ENCODE measurements around the gene VIT. TPM values are rescaled to one million over a fixed set of nuclear protein-coding genes. Genes with fewer than 3 reads are reported as not detected.

VIT gene
- total RNA-seq, 1 donor from 2014 or later, result not detected

DNA sequence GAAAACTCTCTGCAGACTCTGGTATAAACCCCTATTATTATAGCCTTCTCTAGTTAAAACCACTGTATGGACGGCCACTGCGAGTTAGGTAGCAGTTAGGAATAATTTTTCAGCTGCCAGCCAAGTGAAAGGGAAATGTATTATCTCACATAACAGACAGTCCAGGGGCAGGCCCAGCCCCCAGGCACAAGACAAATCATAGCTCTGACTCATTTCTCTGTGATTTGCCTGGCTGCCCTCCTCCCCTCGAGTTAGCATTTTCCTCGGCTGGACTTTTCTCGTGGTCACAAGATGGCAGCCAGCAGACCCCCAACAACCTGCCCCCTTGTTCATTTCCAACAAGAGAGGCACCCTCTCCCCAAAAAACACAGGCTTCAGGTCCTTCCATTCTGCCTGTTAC, 10.5 kb downstream of the VIT start:
- H3K27ac Mint-ChIP-seq (ENCODE audit: unreplicated experiment), result no peak overlapping the region
- no peaks in the 10 kb centered on the region for H3K27me3 Mint-ChIP-seq (ENCODE audit: unreplicated experiment)
- no peaks in the 10 kb centered on the region for H3K36me3 Mint-ChIP-seq (ENCODE audit: unreplicated experiment)
- H3K4me3 Mint-ChIP-seq (ENCODE audit: unreplicated experiment), result no peak overlapping the region
- H3K9me3 Mint-ChIP-seq (ENCODE audit: unreplicated experiment), result no peaks in the 10 kb centered on the region
- TF ChIP-seq, protein P1, sequence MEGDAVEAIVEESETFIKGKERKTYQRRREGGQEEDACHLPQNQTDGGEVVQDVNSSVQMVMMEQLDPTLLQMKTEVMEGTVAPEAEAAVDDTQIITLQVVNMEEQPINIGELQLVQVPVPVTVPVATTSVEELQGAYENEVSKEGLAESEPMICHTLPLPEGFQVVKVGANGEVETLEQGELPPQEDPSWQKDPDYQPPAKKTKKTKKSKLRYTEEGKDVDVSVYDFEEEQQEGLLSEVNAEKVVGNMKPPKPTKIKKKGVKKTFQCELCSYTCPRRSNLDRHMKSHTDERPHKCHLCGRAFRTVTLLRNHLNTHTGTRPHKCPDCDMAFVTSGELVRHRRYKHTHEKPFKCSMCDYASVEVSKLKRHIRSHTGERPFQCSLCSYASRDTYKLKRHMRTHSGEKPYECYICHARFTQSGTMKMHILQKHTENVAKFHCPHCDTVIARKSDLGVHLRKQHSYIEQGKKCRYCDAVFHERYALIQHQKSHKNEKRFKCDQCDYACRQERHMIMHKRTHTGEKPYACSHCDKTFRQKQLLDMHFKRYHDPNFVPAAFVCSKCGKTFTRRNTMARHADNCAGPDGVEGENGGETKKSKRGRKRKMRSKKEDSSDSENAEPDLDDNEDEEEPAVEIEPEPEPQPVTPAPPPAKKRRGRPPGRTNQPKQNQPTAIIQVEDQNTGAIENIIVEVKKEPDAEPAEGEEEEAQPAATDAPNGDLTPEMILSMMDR (IDR thresholded peaks at IDR 0.05; ENCODE audit: partially characterized antibody, unreplicated experiment), result no peak
- no peak for DNase-seq
- H3K4me1 Mint-ChIP-seq (ENCODE audit: low read depth, unreplicated experiment), result peaks cover 13% of the 10 kb centered on the region

DNA sequence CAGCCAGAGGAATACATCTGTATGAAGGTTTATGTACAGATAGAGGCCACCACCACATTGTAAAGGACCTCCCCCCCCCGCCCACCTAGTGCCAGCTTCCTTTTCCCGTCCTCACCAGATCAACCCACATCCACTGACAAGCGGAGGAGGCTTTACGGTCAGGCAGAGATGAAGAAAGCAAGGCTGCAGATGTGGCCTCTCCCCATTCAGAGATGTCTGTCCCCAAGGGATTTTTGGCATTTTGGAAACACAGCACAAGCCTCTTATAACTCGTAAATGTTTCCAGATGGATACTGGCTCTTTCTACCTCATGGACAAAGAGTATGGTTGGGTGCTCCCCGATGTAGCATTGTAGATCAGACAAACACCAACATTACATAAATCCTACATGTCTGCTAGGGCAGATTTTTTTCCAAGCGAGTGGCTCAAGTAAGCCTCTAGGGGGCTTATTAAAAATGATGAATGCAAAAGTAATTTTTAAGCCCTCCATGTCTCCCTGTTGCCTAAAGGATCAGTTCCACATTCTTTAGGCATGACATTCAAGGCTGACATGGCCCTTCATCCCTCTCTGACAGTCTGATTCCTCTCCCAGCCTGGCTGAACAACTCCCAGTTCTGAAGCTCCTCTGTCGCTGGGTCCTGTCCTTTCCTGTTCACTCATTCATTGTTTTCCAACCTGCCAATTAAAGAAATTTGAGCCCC, 11.7 kb downstream of the VIT start:
- Mint-ChIP-seq H3K4me1 (ENCODE audit: low read depth, unreplicated experiment) (peaks cover 13% of the 10 kb centered on the region), H3K27me3 (ENCODE audit: unreplicated experiment) (no peaks in the 10 kb centered on the region), H3K36me3 (ENCODE audit: unreplicated experiment) (no peaks in the 10 kb centered on the region), H3K9me3 (ENCODE audit: unreplicated experiment) (no peaks in the 10 kb centered on the region), H3K27ac (ENCODE audit: unreplicated experiment) (no peak overlapping the region), H3K4me3 (ENCODE audit: unreplicated experiment) (no peak overlapping the region)
- TF ChIP-seq, protein P1 (IDR thresholded peaks at IDR 0.05; ENCODE audit: partially characterized antibody, unreplicated experiment), result no peak
- no peak for DNase-seq

DNA sequence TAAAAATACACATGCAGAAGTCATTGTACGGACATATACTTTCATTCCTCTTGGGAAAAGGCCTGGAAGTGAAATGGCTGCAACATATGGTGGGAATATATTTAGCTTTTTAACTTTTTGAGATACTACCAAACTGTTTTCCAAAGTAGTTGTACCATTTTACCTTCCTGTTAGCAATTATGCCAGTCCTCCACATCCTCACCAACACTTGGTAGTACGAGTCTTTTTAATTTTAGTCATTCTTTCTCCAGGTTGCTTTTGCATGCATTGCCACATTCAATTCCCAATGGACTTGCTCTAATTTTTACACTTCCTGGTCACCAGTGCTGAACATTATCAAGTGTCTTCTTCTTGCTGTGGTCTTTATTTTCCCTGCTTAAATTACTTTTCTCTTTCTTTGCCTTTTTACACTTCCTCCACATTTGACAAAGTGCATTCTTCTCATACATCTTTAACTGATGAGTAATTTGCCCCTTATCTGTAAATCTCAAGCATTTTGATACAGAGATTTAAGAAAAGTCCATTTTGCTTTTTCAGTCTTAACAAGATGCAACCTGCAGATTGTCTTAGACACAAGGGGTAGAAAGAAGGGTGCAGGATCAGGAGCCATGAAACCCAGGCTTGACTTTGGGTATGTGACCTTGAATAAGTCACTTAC, 14.5 kb downstream of the VIT start:
- DNase-seq, result no peak
- TF ChIP-seq, protein P1 (IDR thresholded peaks at IDR 0.05; ENCODE audit: partially characterized antibody, unreplicated experiment), result no peak
- H3K36me3 Mint-ChIP-seq (ENCODE audit: unreplicated experiment), result no peaks in the 10 kb centered on the region
- no peaks in the 10 kb centered on the region for H3K9me3 Mint-ChIP-seq (ENCODE audit: unreplicated experiment)
- no peak overlapping the region for H3K27ac Mint-ChIP-seq (ENCODE audit: unreplicated experiment)
- no peaks in the 10 kb centered on the region for H3K27me3 Mint-ChIP-seq (ENCODE audit: unreplicated experiment)
- H3K4me1 Mint-ChIP-seq (ENCODE audit: low read depth, unreplicated experiment), result peaks cover 11% of the 10 kb centered on the region
- H3K4me3 Mint-ChIP-seq (ENCODE audit: unreplicated experiment), result no peak overlapping the region

DNA sequence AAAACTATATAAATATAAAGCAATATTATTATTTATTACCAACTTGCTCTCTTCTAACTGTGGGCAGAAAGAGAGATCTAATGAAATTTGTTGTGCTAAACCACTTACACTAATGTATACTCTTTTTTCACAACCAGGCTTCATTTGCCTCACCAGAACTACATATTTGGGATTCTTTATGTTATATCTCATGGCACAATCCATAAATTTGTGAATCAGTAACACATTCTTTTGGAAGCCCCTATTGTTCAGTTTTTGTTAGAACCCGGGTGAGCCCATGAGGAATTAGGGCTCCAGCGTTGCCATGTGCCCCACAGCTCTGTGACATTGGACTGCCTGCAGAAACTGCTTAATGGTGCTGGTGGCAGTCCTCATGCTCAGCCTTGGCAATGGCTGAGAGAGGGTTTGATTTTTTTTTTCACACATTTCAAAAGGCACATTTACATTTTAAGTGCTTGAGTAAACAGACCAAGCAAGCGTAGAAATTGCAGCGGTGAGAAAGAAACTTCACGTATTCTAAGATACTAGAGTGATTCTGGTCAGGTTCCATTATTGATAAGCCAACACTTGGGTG, 15.3 kb downstream of the VIT start:
- DNase-seq, result no peak
- TF ChIP-seq, protein P1 (IDR thresholded peaks at IDR 0.05; ENCODE audit: partially characterized antibody, unreplicated experiment), result no peak
- Mint-ChIP-seq H3K27me3 (ENCODE audit: unreplicated experiment) (no peaks in the 10 kb centered on the region), H3K4me1 (ENCODE audit: low read depth, unreplicated experiment) (peaks cover 4% of the 10 kb centered on the region), H3K4me3 (ENCODE audit: unreplicated experiment) (no peak overlapping the region), H3K36me3 (ENCODE audit: unreplicated experiment) (no peaks in the 10 kb centered on the region), H3K27ac (ENCODE audit: unreplicated experiment) (no peak overlapping the region), H3K9me3 (ENCODE audit: unreplicated experiment) (no peaks in the 10 kb centered on the region)

DNA sequence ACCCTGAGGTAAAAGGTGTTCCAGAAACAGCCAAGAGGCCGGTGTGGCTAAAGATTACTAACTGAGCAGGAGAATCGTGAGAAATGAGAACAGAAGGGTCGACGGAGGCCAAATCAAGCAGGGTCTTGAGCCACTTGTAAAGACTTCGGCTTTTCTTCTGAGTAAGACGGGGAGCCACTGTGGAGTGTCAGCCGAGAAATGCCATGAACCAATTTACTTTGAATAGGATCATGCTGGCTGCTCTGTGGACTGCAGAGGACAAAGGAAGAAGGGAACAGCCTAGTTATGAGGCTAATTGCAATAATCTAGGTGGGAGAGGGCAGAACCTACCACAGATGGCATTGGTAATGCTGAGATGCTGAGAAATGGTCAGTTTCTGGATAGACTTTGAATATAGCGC, 16.8 kb downstream of the VIT start:
- H3K27ac Mint-ChIP-seq (ENCODE audit: unreplicated experiment), result no peak overlapping the region
- no peaks in the 10 kb centered on the region for H3K4me1 Mint-ChIP-seq (ENCODE audit: low read depth, unreplicated experiment)
- TF ChIP-seq, protein P1 (IDR thresholded peaks at IDR 0.05; ENCODE audit: partially characterized antibody, unreplicated experiment), result no peak
- no peaks in the 10 kb centered on the region for H3K27me3 Mint-ChIP-seq (ENCODE audit: unreplicated experiment)
- DNase-seq, result no peak
- H3K4me3 Mint-ChIP-seq (ENCODE audit: unreplicated experiment), result no peak overlapping the region
- no peaks in the 10 kb centered on the region for H3K36me3 Mint-ChIP-seq (ENCODE audit: unreplicated experiment)
- H3K9me3 Mint-ChIP-seq (ENCODE audit: unreplicated experiment), result no peaks in the 10 kb centered on the region
